ENCODE data around the gene PDE4D. TPM values are rescaled to one million over a fixed set of nuclear protein-coding genes. Genes with fewer than 3 reads are reported as not detected.
A peak's percentile ranks its signal among the peaks of the same experiment; 100 is the strongest.

PDE4D gene
- total RNA-seq, 2 experiments from 2014 or later = 164 to 175 TPM

DNA sequence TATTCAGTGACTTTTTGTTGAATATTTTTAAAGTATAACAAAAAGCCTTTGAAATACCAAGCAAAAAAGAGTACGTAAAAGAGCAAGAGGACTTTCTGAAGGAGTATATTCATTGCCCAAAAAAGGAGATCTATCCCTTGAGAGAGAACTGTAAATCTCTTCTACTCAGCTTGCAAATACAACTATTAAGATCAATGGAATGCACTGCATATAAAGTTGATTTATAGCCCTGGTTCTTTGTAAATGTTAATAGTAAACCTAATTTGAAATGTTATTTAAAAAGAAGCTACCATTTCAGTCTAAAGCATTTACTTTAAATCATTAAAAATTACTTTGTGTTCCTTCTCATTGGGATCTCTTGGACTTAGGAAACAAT, 168.1 kb downstream of the PDE4D start:
- Histone ChIP-seq H3K9me3 (ENCODE audit: control insufficient read depth in 1 of 2, insufficient read depth in 1 of 2, low read length in 2 of 2) (no peaks in the 10 kb centered on the region), H3K4me3 (ENCODE audit: low read length) (no peak overlapping the region), H3K4me1 (ENCODE audit: insufficient read depth, low read length) (no peaks in the 10 kb centered on the region), H3K27ac (ENCODE audit: low read depth in 1 of 2, low read length in 2 of 2) (no peak overlapping the region), H3K36me3 (ENCODE audit: insufficient read depth, low read length) (no peaks in the 10 kb centered on the region), H3K27me3 (ENCODE audit: control insufficient read depth in 1 of 2, insufficient read depth in 2 of 2, low read length in 2 of 2) (no peaks in the 10 kb centered on the region)
- DNase-seq (no peak), ATAC-seq (ENCODE audit: poor library complexity) (no peak)
- Mint-ChIP-seq H3K27me3 (no peaks in the 10 kb centered on the region), H3K36me3 (ENCODE audit: low read depth) (no peaks in the 10 kb centered on the region), H3K4me3 (no peak overlapping the region), H3K9me3 (no peaks in the 10 kb centered on the region), H3K27ac (no peak overlapping the region), H3K4me1 (ENCODE audit: low read depth) (no peaks in the 10 kb centered on the region)
- TF ChIP-seq, protein P1, sequence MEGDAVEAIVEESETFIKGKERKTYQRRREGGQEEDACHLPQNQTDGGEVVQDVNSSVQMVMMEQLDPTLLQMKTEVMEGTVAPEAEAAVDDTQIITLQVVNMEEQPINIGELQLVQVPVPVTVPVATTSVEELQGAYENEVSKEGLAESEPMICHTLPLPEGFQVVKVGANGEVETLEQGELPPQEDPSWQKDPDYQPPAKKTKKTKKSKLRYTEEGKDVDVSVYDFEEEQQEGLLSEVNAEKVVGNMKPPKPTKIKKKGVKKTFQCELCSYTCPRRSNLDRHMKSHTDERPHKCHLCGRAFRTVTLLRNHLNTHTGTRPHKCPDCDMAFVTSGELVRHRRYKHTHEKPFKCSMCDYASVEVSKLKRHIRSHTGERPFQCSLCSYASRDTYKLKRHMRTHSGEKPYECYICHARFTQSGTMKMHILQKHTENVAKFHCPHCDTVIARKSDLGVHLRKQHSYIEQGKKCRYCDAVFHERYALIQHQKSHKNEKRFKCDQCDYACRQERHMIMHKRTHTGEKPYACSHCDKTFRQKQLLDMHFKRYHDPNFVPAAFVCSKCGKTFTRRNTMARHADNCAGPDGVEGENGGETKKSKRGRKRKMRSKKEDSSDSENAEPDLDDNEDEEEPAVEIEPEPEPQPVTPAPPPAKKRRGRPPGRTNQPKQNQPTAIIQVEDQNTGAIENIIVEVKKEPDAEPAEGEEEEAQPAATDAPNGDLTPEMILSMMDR (IDR thresholded peaks at IDR 0.05) = no peak
- intact Hi-C loops (cut with DNase I, micrococcal nuclease) = no loop called here
- CTCF ChIA-PET = no interaction called here
- POLR2A ChIA-PET = no interaction called here

DNA sequence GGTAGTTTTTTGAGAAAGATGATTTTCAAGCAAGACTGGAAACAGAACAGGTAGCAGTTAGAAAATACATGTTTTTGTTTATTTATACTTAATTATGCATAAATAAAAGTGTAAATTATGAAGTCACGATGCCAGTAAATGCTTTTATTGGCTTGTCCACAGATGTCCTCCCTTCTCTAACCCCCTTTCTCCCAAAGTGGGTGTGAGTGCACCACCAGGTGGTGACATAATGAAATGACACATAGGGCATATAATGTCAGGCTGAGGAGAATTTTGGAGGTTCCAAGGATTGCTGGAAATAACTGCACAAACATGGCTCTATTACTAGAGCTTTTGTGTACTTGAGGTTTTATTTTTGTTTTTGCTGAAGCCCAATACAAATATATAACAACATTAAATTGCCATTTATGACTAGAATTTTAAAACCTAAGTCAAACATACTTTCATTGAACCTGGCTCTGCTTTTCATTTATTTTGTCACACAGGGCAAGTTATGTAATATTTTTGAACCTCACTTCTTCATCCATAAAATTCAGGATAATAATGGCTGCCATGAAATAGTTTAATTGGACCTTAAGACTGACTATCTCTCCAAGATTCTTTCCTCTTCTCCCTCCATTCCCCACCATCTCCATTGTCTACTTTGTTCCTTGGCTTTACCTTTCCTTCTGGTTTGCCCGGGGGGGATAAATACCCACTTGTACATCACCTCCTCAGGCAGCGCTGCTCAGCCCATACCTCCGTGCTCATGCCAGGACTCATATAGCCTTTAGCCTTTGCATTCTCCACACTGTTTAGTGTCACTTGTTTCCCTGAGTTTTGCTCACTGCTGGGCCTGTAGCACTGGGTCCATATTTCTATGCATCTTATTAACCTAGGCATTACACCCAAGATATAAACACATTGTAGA, 168.8 kb downstream of the PDE4D start:
- intact Hi-C loops (cut with DNase I, micrococcal nuclease) = no loop called here
- Mint-ChIP-seq H3K4me1 (ENCODE audit: low read depth) (no peaks in the 10 kb centered on the region), H3K9me3 (no peaks in the 10 kb centered on the region), H3K27me3 (no peaks in the 10 kb centered on the region), H3K4me3 (no peak overlapping the region), H3K27ac (no peak overlapping the region), H3K36me3 (ENCODE audit: low read depth) (no peaks in the 10 kb centered on the region)
- no peak overlapping the region for H3K27ac ChIP-seq (ENCODE audit: low read depth in 1 of 2, low read length in 2 of 2)
- DNase-seq (peak in 3 of 14 experiments; percentile 3 to 23 (median 15)), ATAC-seq (ENCODE audit: poor library complexity) (no peak)
- H3K4me1 ChIP-seq (ENCODE audit: insufficient read depth, low read length) = no peaks in the 10 kb centered on the region
- no peaks in the 10 kb centered on the region for H3K9me3 ChIP-seq (ENCODE audit: control insufficient read depth in 1 of 2, insufficient read depth in 1 of 2, low read length in 2 of 2)
- no peaks in the 10 kb centered on the region for H3K36me3 ChIP-seq (ENCODE audit: insufficient read depth, low read length)
- ChIA-PET CTCF (no interaction called here), POLR2A (no interaction called here)
- H3K27me3 ChIP-seq (ENCODE audit: control insufficient read depth in 1 of 2, insufficient read depth in 2 of 2, low read length in 2 of 2) = no peaks in the 10 kb centered on the region
- TF ChIP-seq, protein P1 (IDR thresholded peaks at IDR 0.05) = no peak
- no peak overlapping the region for H3K4me3 ChIP-seq (ENCODE audit: low read length)

DNA sequence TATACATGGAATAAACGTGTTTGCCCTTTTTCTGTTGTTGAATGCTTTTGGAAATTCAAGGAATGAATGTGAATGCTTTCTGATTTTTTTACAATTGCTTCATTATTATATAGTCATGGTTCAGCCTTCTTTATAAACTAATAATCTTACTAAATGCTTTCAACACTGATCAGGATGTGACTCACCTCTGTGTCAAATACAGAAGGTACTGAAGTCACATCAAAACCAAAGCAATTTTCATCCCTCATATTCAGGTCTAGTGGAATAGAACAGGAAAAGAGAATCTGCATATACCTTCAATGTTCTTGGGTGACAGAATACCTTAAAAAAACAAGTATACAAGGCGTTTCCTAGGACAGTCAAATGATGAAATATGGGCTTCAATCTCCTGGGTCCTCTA, 170.7 kb downstream of the PDE4D start:
- no peaks in the 10 kb centered on the region for H3K27me3 Mint-ChIP-seq
- Histone ChIP-seq H3K4me3 (ENCODE audit: low read length) (no peak overlapping the region), H3K9me3 (ENCODE audit: control insufficient read depth in 1 of 2, insufficient read depth in 1 of 2, low read length in 2 of 2) (no peaks in the 10 kb centered on the region), H3K27me3 (ENCODE audit: control insufficient read depth in 1 of 2, insufficient read depth in 2 of 2, low read length in 2 of 2) (no peaks in the 10 kb centered on the region), H3K27ac (ENCODE audit: low read depth in 1 of 2, low read length in 2 of 2) (no peak overlapping the region), H3K36me3 (ENCODE audit: insufficient read depth, low read length) (no peaks in the 10 kb centered on the region), H3K4me1 (ENCODE audit: insufficient read depth, low read length) (no peaks in the 10 kb centered on the region)
- ChIA-PET POLR2A (no interaction called here), CTCF (no interaction called here)
- no peaks in the 10 kb centered on the region for H3K4me1 Mint-ChIP-seq (ENCODE audit: low read depth)
- ATAC-seq (ENCODE audit: poor library complexity) (no peak), DNase-seq (no peak)
- H3K36me3 Mint-ChIP-seq (ENCODE audit: low read depth) = no peaks in the 10 kb centered on the region
- no peak overlapping the region for H3K4me3 Mint-ChIP-seq
- TF ChIP-seq, protein P1 (IDR thresholded peaks at IDR 0.05) = no peak
- no peak overlapping the region for H3K27ac Mint-ChIP-seq
- intact Hi-C loops (cut with DNase I, micrococcal nuclease) = no loop called here
- H3K9me3 Mint-ChIP-seq = no peaks in the 10 kb centered on the region
